Fibroblast of lung (primary cell): Measurements from ENCODE around the gene TRAK1. TPM values are rescaled to one million over a fixed set of nuclear protein-coding genes. Genes with fewer than 3 reads are reported as not detected.
A peak's percentile ranks its signal among the peaks of the same experiment; 100 is the strongest.

Source experiments
- DNase-seq, 2 donors: peaks; one replicate each; pipeline versions ENCODE4 v3.0.0 to v3.0.0-alpha.2; 2010; ENCODE audit warnings: low read depth in 2 of 2
- H2AFZ ChIP-seq: 2 replicates; pipeline ENCODE4 v1.5.1; 2012; ENCODE audit warnings: low read length, control low read depth, inconsistent platforms
- H3K27ac ChIP-seq: 2 replicates; pipeline ENCODE4 v1.5.1; 2011; ENCODE audit warnings: low read length, control low read depth; ENCODE audit not compliant: insufficient read depth
- H3K27me3 ChIP-seq: 2 replicates; pipeline ENCODE4 v1.5.1; 2011; ENCODE audit warnings: mild to moderate bottlenecking, low read length; ENCODE audit not compliant: control insufficient read depth, insufficient read depth
- H3K36me3 ChIP-seq: 2 replicates; pipeline ENCODE4 v1.5.1; 2011; ENCODE audit warnings: low read length; ENCODE audit not compliant: control insufficient read depth, insufficient read depth
- H3K4me1 ChIP-seq: 2 replicates; pipeline ENCODE4 v1.5.1; 2011; ENCODE audit warnings: low read length; ENCODE audit not compliant: control insufficient read depth, insufficient read depth; ENCODE audit errors: extremely low read depth
- H3K4me2 ChIP-seq: 2 replicates; pipeline ENCODE4 v1.5.1; 2011; ENCODE audit warnings: low read length, control low read depth; ENCODE audit not compliant: insufficient read depth; ENCODE audit errors: extremely low read depth
- H3K4me3 ChIP-seq, 4 experiments: fragments of 200-600 bp in 1 of 4; sonication (generic) in 1 of 4; replicated peaks in 1 of 4; 2 replicates each; pipeline ENCODE4 v1.5.1; 2011 to 2016; ENCODE audit warnings: low read length in 4 of 4, low read depth in 3 of 4, mild to moderate bottlenecking in 3 of 4, control low read depth in 2 of 4, inconsistent platforms in 1 of 4, mixed read lengths in 1 of 4; ENCODE audit not compliant: insufficient read depth in 1 of 4; ENCODE audit errors: control extremely low read depth in 1 of 4
- H3K79me2 ChIP-seq: 2 replicates; pipeline ENCODE4 v1.5.1; 2012; ENCODE audit warnings: mild to moderate bottlenecking, low read length, inconsistent platforms; ENCODE audit not compliant: control insufficient read depth, insufficient read depth
- H3K9ac ChIP-seq: 2 replicates; pipeline ENCODE4 v1.5.1; 2011; ENCODE audit warnings: mild to moderate bottlenecking, low read length, control low read depth; ENCODE audit not compliant: insufficient read depth
- H3K9me3 ChIP-seq: 2 replicates; pipeline ENCODE4 v1.5.1; 2012; ENCODE audit warnings: low read depth, low read length; ENCODE audit not compliant: control insufficient read depth, insufficient read depth
- H4K20me1 ChIP-seq: 2 replicates; pipeline ENCODE4 v1.5.1; 2011; ENCODE audit warnings: low read length; ENCODE audit not compliant: control insufficient read depth, insufficient read depth; ENCODE audit errors: extremely low read depth
- EZH2 ChIP-seq: IDR thresholded peaks from 2 replicates; pipeline ENCODE4 v1.5.1; 2012; ENCODE audit warnings: low read length, control low read depth, mild to moderate bottlenecking; ENCODE audit errors: missing control alignments
- polyA plus RNA-seq, 2 donors: library from polyadenylated mRNA; depleted of rRNA in 1 of 2; stranded (reverse) in 1 of 2; unstranded in 1 of 2; fragments of >200 nt; gene quantifications; 2 replicates each; pipeline ENCODE4 v1.2.1, GENCODE V29; 2011 to 2012; ENCODE audit warnings: missing spikeins in 1 of 2
- total RNA-seq: library from RNA; depleted of rRNA; stranded (reverse); fragments of >200 nt; gene quantifications from 2 replicates; pipeline ENCODE4 v1.2.1, GENCODE V29; 2014
- TF ChIP-seq, protein P1 (sequence below), 2 donors: IDR thresholded peaks in 1 of 2; conservative IDR thresholded peaks in 1 of 2; 1 replicate in 1 of 2; 2 replicates in 1 of 2; pipeline ENCODE4 v1.5.1; 2011 to 2012; ENCODE audit warnings: low read length in 2 of 2, control low read depth in 1 of 2, inconsistent platforms in 1 of 2, low read depth in 1 of 2, mild to moderate bottlenecking in 1 of 2

Gene TRAK1
- total and polyA plus RNA-seq, 2 donors (not counting 1 experiment from before 2014, with no cell fraction given): 37.8 to 44.0 TPM

DNA sequence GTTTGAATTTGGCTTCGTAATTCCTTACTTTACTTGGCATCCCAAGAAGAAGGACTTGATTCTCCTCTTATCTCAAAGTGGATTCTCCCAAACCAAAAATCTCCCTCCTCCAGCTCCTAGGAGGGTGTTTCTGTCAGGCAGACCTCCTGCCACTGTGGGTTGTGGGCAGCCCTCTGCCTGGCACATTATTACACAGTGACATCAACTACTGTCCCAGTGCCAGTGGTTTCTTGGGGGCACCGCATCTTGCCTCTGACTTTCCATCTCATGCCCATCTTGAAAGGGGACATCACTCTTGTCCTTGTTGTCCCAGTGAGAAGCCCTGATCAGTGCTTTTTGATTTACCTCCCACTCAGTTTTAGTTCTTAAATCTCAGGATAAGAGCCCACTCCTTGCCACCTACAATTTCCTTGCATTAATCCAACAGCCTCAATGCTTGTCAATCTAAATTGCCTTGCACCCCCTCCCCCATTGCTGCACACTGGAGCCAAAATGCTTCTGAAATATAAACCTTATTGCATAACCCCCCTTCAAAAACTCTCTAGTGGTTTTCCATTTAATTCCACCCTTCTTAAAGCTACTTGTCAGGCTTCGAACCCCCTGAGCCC lies 81.0 kb downstream of the TRAK1 start:
- Histone ChIP-seq H3K4me1 (no peaks in the 10 kb centered on the region), H3K36me3 (no peaks in the 10 kb centered on the region), H3K4me2 (no peak overlapping the region), H3K4me3 (no peak overlapping the region), H3K27ac (no peak overlapping the region), H3K9me3 (no peaks in the 10 kb centered on the region), H3K79me2 (peaks cover 4% of the 10 kb centered on the region), H3K27me3 (no peaks in the 10 kb centered on the region), H3K9ac (no peak overlapping the region), H4K20me1 (no peaks in the 10 kb centered on the region), H2AFZ (no peak overlapping the region)
- TF ChIP-seq, protein P1, sequence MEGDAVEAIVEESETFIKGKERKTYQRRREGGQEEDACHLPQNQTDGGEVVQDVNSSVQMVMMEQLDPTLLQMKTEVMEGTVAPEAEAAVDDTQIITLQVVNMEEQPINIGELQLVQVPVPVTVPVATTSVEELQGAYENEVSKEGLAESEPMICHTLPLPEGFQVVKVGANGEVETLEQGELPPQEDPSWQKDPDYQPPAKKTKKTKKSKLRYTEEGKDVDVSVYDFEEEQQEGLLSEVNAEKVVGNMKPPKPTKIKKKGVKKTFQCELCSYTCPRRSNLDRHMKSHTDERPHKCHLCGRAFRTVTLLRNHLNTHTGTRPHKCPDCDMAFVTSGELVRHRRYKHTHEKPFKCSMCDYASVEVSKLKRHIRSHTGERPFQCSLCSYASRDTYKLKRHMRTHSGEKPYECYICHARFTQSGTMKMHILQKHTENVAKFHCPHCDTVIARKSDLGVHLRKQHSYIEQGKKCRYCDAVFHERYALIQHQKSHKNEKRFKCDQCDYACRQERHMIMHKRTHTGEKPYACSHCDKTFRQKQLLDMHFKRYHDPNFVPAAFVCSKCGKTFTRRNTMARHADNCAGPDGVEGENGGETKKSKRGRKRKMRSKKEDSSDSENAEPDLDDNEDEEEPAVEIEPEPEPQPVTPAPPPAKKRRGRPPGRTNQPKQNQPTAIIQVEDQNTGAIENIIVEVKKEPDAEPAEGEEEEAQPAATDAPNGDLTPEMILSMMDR (conservative IDR thresholded peaks at IDR 0.05 in 1 of 2, IDR thresholded peaks at IDR 0.05 in 1 of 2; ENCODE audit: low read depth in 1 of 2, low read length in 2 of 2): no peak
- no peak for TF ChIP-seq EZH2
- no peak for DNase-seq

DNA sequence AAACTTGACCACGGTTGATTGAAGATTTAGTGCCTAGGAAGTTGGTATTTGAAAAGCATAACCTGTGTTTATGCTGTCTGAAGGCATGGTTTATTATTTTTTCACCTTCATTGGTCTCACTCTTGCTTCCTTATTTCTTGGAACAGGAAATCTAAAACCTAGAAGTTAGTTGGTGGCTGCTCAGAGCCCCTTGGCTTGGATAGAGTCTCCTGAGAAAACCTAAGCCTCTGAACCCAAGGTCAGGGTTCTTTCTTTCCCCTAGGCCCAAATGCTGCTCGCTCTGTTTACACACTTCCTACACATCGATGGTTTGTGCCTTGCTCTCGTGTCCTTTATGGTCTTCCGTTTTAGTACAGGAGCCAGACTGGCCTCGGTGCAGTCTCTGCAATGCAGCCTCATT lies 82.2 kb downstream of the TRAK1 start:
- no peak for TF ChIP-seq EZH2
- TF ChIP-seq, protein P1 (conservative IDR thresholded peaks at IDR 0.05 in 1 of 2, IDR thresholded peaks at IDR 0.05 in 1 of 2; ENCODE audit: low read depth in 1 of 2, low read length in 2 of 2): no peak

DNA sequence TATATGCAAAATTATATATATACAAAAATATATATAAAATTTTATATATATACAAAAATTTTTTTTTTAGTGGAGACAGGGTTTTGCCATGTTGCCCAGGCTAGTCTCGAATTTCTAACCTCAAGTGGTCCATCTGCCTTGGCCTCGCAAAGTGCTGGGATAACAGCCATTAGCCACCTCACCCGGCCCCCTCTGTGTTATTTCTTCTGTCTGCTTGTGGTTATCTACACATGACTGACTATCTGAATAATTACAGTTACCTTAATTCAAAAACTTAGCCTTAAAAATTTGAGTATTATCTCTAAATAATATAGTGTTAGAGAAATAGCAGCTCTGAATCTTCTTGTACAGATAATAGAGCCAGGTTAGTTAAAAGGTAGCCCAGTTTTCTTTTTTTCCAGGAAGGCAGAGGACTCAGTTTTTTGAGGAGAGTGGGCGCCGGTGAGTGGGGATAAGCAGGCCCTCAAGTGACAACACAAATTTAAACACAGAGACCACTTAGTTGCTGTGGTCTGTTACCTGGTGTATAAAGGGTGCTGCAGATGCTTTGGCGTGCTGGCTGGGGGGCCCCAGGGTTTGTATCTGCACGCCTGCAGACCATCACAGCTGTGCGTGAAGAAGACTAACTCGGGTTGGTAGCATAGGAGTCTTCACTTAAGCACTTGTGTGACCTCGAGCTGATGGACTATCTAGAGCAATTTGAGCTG lies 83.7 kb downstream of the TRAK1 start:
- no peak for TF ChIP-seq EZH2
- TF ChIP-seq, protein P1 (conservative IDR thresholded peaks at IDR 0.05 in 1 of 2, IDR thresholded peaks at IDR 0.05 in 1 of 2; ENCODE audit: low read depth in 1 of 2, low read length in 2 of 2): no peak
- DNase-seq: peak in 1 of 2 donors; percentile 51
- Histone ChIP-seq H3K9ac (no peak overlapping the region), H3K4me3 (no peak overlapping the region), H3K4me1 (peaks cover 4% of the 10 kb centered on the region), H3K36me3 (no peaks in the 10 kb centered on the region), H3K27me3 (no peaks in the 10 kb centered on the region), H3K9me3 (no peaks in the 10 kb centered on the region), H3K4me2 (no peak overlapping the region), H3K79me2 (peaks cover 6% of the 10 kb centered on the region), H4K20me1 (no peaks in the 10 kb centered on the region), H3K27ac (no peak overlapping the region), H2AFZ (no peak overlapping the region)

More for the DNA sequence above, 82.2 kb downstream of the TRAK1 start:
- no peak overlapping the region for H3K9ac ChIP-seq
- no peaks in the 10 kb centered on the region for H3K36me3 ChIP-seq
- no peaks in the 10 kb centered on the region for H3K9me3 ChIP-seq
- no peaks in the 10 kb centered on the region for H3K4me1 ChIP-seq
- peaks cover 6% of the 10 kb centered on the region for H3K79me2 ChIP-seq
- H2AFZ ChIP-seq: no peak overlapping the region
- no peaks in the 10 kb centered on the region for H3K27me3 ChIP-seq
- no peaks in the 10 kb centered on the region for H4K20me1 ChIP-seq
- no peak overlapping the region for H3K27ac ChIP-seq
- DNase-seq: no peak
- H3K4me2 ChIP-seq: no peak overlapping the region
- H3K4me3 ChIP-seq: no peak overlapping the region
